Activated CD4-positive, alpha-beta T cell treated with anti-CD3 and anti-CD28 coated beads, Interleukin-2, amount 10 ng/mL, durations not matched to agents 24 days and 14 days (primary cell): ENCODE data around the gene NPY1R. TPM values are rescaled to one million over a fixed set of nuclear protein-coding genes. Genes with fewer than 3 reads are reported as not detected.

Experiments used
- DNase-seq: peaks from one replicate; pipeline ENCODE4 v3.0.0; 2022
- H3K27ac Mint-ChIP-seq: one replicate; pipeline ENCODE4 v1.8.0; 2022; ENCODE audit warnings: mild to moderate bottlenecking, mixed read lengths
- H3K27me3 Mint-ChIP-seq: one replicate; pipeline ENCODE4 v1.8.0; 2022; ENCODE audit warnings: mixed read lengths
- H3K36me3 Mint-ChIP-seq: one replicate; pipeline ENCODE4 v1.8.0; 2022; ENCODE audit warnings: low read depth, mild to moderate bottlenecking, mixed read lengths
- H3K4me1 Mint-ChIP-seq: one replicate; pipeline ENCODE4 v1.8.0; 2021; ENCODE audit warnings: mixed read lengths
- H3K4me3 Mint-ChIP-seq: one replicate; pipeline ENCODE4 v1.8.0; 2022; ENCODE audit warnings: mild to moderate bottlenecking, moderate library complexity, mixed read lengths
- H3K9me3 Mint-ChIP-seq: one replicate; pipeline ENCODE4 v1.8.0; 2021; ENCODE audit warnings: mixed read lengths
- intact Hi-C: fragments of 100-400 bp; cut with micrococcal nuclease; formaldehyde crosslinking; loops from one replicate; pipeline ENCODE4 v1.15.1; 2023
- total RNA-seq: library from RNA; stranded (reverse); gene quantifications from 2 replicates; pipeline ENCODE4 v1.2.3, GENCODE V29; 2022

The NPY1R gene
- total RNA-seq: not detected in 2 replicates

- H3K9me3 Mint-ChIP-seq: no peaks in the 10 kb centered on the region
- H3K27me3 Mint-ChIP-seq: peaks cover 49% of the 10 kb centered on the region
- no peak within 1 kb of the TSS for H3K27ac Mint-ChIP-seq
- peak within 1 kb of the TSS; percentile 72 for H3K4me3 Mint-ChIP-seq
- H3K4me1 Mint-ChIP-seq: peaks cover 12% of the 10 kb centered on the region
- peak; percentile 77 for DNase-seq
- H3K36me3 Mint-ChIP-seq: no peaks in the 10 kb centered on the region
- intact Hi-C loops: loop anchor here (1.0 to 5.0 kb wide), 3 partner anchors 225 to 835 kb away; no protein-coding TSS in a partner anchor
Observed at GRCh38 chr4:163332526-163333406, at the start of gene NPY1R. NPY1R (minus strand) TSS chr4:163332596; CDS start chr4:163326554, 6,042 bp downstream.

- Mint-ChIP-seq H3K9me3 (no peaks in the 10 kb centered on the region), H3K4me1 (no peaks in the 10 kb centered on the region), H3K4me3 (no peak overlapping the region), H3K27me3 (no peaks in the 10 kb centered on the region), H3K27ac (no peak overlapping the region), H3K36me3 (no peaks in the 10 kb centered on the region)
- DNase-seq: no peak
- intact Hi-C loops: no loop called here
Observed at GRCh38 chr4:163380703-163381102, 48.3 kb upstream of the NPY1R start.

GRCh38 chr4:163378661-163379060 is 46.3 kb upstream of the NPY1R start:
- no peak overlapping the region for H3K27ac Mint-ChIP-seq
- H3K4me3 Mint-ChIP-seq: no peak overlapping the region
- intact Hi-C loops: no loop called here
- no peaks in the 10 kb centered on the region for H3K9me3 Mint-ChIP-seq
- no peaks in the 10 kb centered on the region for H3K4me1 Mint-ChIP-seq
- H3K27me3 Mint-ChIP-seq: no peaks in the 10 kb centered on the region
- H3K36me3 Mint-ChIP-seq: no peaks in the 10 kb centered on the region
- no peak for DNase-seq

GRCh38 chr4:163372029-163372428 is 39.6 kb upstream of the NPY1R start:
- peaks cover 5% of the 10 kb centered on the region for H3K27me3 Mint-ChIP-seq
- H3K36me3 Mint-ChIP-seq: no peaks in the 10 kb centered on the region
- intact Hi-C loops: no loop called here
- H3K9me3 Mint-ChIP-seq: no peaks in the 10 kb centered on the region
- no peak overlapping the region for H3K27ac Mint-ChIP-seq
- no peak for DNase-seq
- H3K4me1 Mint-ChIP-seq: no peaks in the 10 kb centered on the region
- no peak overlapping the region for H3K4me3 Mint-ChIP-seq

- H3K27me3 Mint-ChIP-seq: peaks cover 5% of the 10 kb centered on the region
- no peaks in the 10 kb centered on the region for H3K4me1 Mint-ChIP-seq
- H3K9me3 Mint-ChIP-seq: no peaks in the 10 kb centered on the region
- DNase-seq: no peak
- intact Hi-C loops: no loop called here
- no peaks in the 10 kb centered on the region for H3K36me3 Mint-ChIP-seq
- no peak overlapping the region for H3K4me3 Mint-ChIP-seq
- no peak overlapping the region for H3K27ac Mint-ChIP-seq
Observed at GRCh38 chr4:163367651-163368050, 35.3 kb upstream of the NPY1R start.

- DNase-seq: no peak
- no peaks in the 10 kb centered on the region for H3K4me1 Mint-ChIP-seq
- no peaks in the 10 kb centered on the region for H3K9me3 Mint-ChIP-seq
- intact Hi-C loops: no loop called here
- H3K4me3 Mint-ChIP-seq: no peak overlapping the region
- no peaks in the 10 kb centered on the region for H3K27me3 Mint-ChIP-seq
- H3K36me3 Mint-ChIP-seq: no peaks in the 10 kb centered on the region
- no peak overlapping the region for H3K27ac Mint-ChIP-seq
Observed at GRCh38 chr4:163356104-163356503, 23.7 kb upstream of the NPY1R start.

- H3K36me3 Mint-ChIP-seq: no peaks in the 10 kb centered on the region
- intact Hi-C loops: no loop called here
- no peaks in the 10 kb centered on the region for H3K4me1 Mint-ChIP-seq
- no peak overlapping the region for H3K4me3 Mint-ChIP-seq
- no peaks in the 10 kb centered on the region for H3K27me3 Mint-ChIP-seq
- no peak for DNase-seq
- no peaks in the 10 kb centered on the region for H3K9me3 Mint-ChIP-seq
- no peak overlapping the region for H3K27ac Mint-ChIP-seq
Observed at GRCh38 chr4:163353054-163353453, 20.7 kb upstream of the NPY1R start.

- Mint-ChIP-seq H3K4me3 (no peak overlapping the region), H3K36me3 (no peaks in the 10 kb centered on the region), H3K27ac (no peak overlapping the region), H3K9me3 (no peaks in the 10 kb centered on the region), H3K4me1 (no peaks in the 10 kb centered on the region), H3K27me3 (peaks cover 8% of the 10 kb centered on the region)
- intact Hi-C loops: no loop called here
- no peak for DNase-seq
Observed at GRCh38 chr4:163350672-163351071, 18.3 kb upstream of the NPY1R start.

- Mint-ChIP-seq H3K4me1 (no peaks in the 10 kb centered on the region), H3K27ac (no peak overlapping the region), H3K9me3 (no peaks in the 10 kb centered on the region), H3K36me3 (no peaks in the 10 kb centered on the region), H3K27me3 (peaks cover 32% of the 10 kb centered on the region), H3K4me3 (no peak overlapping the region)
- no peak for DNase-seq
- intact Hi-C loops: no loop called here
Observed at GRCh38 chr4:163344147-163345125, 12.0 kb upstream of the NPY1R start.

- Mint-ChIP-seq H3K36me3 (no peaks in the 10 kb centered on the region), H3K9me3 (no peaks in the 10 kb centered on the region), H3K27me3 (peaks cover 39% of the 10 kb centered on the region), H3K4me3 (no peak within 1 kb of the TSS), H3K27ac (no peak within 1 kb of the TSS), H3K4me1 (no peaks in the 10 kb centered on the region)
- intact Hi-C loops: no loop called here
- no peak for DNase-seq
Observed at GRCh38 chr4:163343604-163344146, 11.3 kb upstream of the NPY1R start, which contains the start of gene NPY5R. NPY5R (plus strand) TSS chr4:163343892; CDS start chr4:163350274, 6,382 bp downstream.

GRCh38 chr4:163335384-163335783 is 3.0 kb upstream of the NPY1R start:
- Mint-ChIP-seq H3K27ac (no peak overlapping the region), H3K4me1 (peaks cover 12% of the 10 kb centered on the region), H3K9me3 (no peaks in the 10 kb centered on the region), H3K36me3 (no peaks in the 10 kb centered on the region), H3K4me3 (no peak overlapping the region), H3K27me3 (peaks cover 49% of the 10 kb centered on the region)
- intact Hi-C loops: no loop called here
- DNase-seq: no peak

GRCh38 chr4:163331629-163332376 is 593 bp downstream of the NPY1R start:
- Mint-ChIP-seq H3K36me3 (no peaks in the 10 kb centered on the region), H3K9me3 (no peaks in the 10 kb centered on the region), H3K27me3 (peaks cover 47% of the 10 kb centered on the region), H3K4me1 (peaks cover 12% of the 10 kb centered on the region), H3K27ac (no peak overlapping the region), H3K4me3 (peak overlapping the region; percentile 72)
- DNase-seq: no peak
- intact Hi-C loops: loop anchor here (1.0 to 5.0 kb wide), 3 partner anchors 225 to 835 kb away; no protein-coding TSS in a partner anchor
